ENCODE data around the gene PACRG.

Gene PACRG

GRCh38 chr6:162690158-162690557 lies 37.6 kb upstream of the PACRG start:
- Histone ChIP-seq H3K36me3 (ENCODE audit: control insufficient read depth, insufficient read depth, low read length) (no peaks in the 10 kb centered on the region), H3K4me3 (ENCODE audit: low read depth, low read length) (no peak overlapping the region), H3K9ac (ENCODE audit: low read length) (no peak overlapping the region), H3K9me3 (ENCODE audit: control insufficient read depth, insufficient read depth, low read depth, low read length) (no peaks in the 10 kb centered on the region), H3K27ac (ENCODE audit: low read depth, low read length) (no peak overlapping the region), H3K4me1 (ENCODE audit: control insufficient read depth, insufficient read depth, low read length) (peaks cover 13% of the 10 kb centered on the region; the same call in 1 of the 2 replicates), H3K27me3 (ENCODE audit: control insufficient read depth, insufficient read depth, low read length) (no peaks in the 10 kb centered on the region)

- H3K27ac ChIP-seq (ENCODE audit: low read depth, low read length), result no peak overlapping the region
- no peak overlapping the region for H3K4me3 ChIP-seq (ENCODE audit: low read depth, low read length)
- H3K4me1 ChIP-seq (ENCODE audit: control insufficient read depth, insufficient read depth, low read length), result no peaks in the 10 kb centered on the region
- no peak overlapping the region for H3K9ac ChIP-seq (ENCODE audit: low read length)
- no peaks in the 10 kb centered on the region for H3K27me3 ChIP-seq (ENCODE audit: control insufficient read depth, insufficient read depth, low read length)
- no peaks in the 10 kb centered on the region for H3K9me3 ChIP-seq (ENCODE audit: control insufficient read depth, insufficient read depth, low read depth, low read length)
- H3K36me3 ChIP-seq (ENCODE audit: control insufficient read depth, insufficient read depth, low read length), result no peaks in the 10 kb centered on the region
Observed at GRCh38 chr6:162697872-162698403, 29.8 kb upstream of the PACRG start.

- no peak overlapping the region for H3K4me3 ChIP-seq (ENCODE audit: low read depth, low read length)
- no peak overlapping the region for H3K9ac ChIP-seq (ENCODE audit: low read length)
- no peaks in the 10 kb centered on the region for H3K27me3 ChIP-seq (ENCODE audit: control insufficient read depth, insufficient read depth, low read length)
- H3K27ac ChIP-seq (ENCODE audit: low read depth, low read length), result no peak overlapping the region
- no peaks in the 10 kb centered on the region for H3K36me3 ChIP-seq (ENCODE audit: control insufficient read depth, insufficient read depth, low read length)
- no peaks in the 10 kb centered on the region for H3K4me1 ChIP-seq (ENCODE audit: control insufficient read depth, insufficient read depth, low read length)
- H3K9me3 ChIP-seq (ENCODE audit: control insufficient read depth, insufficient read depth, low read depth, low read length), result no peaks in the 10 kb centered on the region
Observed at GRCh38 chr6:162698440-162698839, 29.3 kb upstream of the PACRG start.

GRCh38 chr6:162699961-162700360 lies 27.8 kb upstream of the PACRG start:
- Histone ChIP-seq H3K4me3 (ENCODE audit: low read depth, low read length) (no peak overlapping the region), H3K27ac (ENCODE audit: low read depth, low read length) (no peak overlapping the region), H3K9me3 (ENCODE audit: control insufficient read depth, insufficient read depth, low read depth, low read length) (no peaks in the 10 kb centered on the region), H3K4me1 (ENCODE audit: control insufficient read depth, insufficient read depth, low read length) (no peaks in the 10 kb centered on the region), H3K36me3 (ENCODE audit: control insufficient read depth, insufficient read depth, low read length) (no peaks in the 10 kb centered on the region), H3K27me3 (ENCODE audit: control insufficient read depth, insufficient read depth, low read length) (no peaks in the 10 kb centered on the region), H3K9ac (ENCODE audit: low read length) (no peak overlapping the region)

- Histone ChIP-seq H3K4me3 (ENCODE audit: low read depth, low read length) (no peak overlapping the region), H3K36me3 (ENCODE audit: control insufficient read depth, insufficient read depth, low read length) (no peaks in the 10 kb centered on the region), H3K4me1 (ENCODE audit: control insufficient read depth, insufficient read depth, low read length) (no peaks in the 10 kb centered on the region), H3K27ac (ENCODE audit: low read depth, low read length) (no peak overlapping the region), H3K27me3 (ENCODE audit: control insufficient read depth, insufficient read depth, low read length) (no peaks in the 10 kb centered on the region), H3K9ac (ENCODE audit: low read length) (no peak overlapping the region), H3K9me3 (ENCODE audit: control insufficient read depth, insufficient read depth, low read depth, low read length) (no peaks in the 10 kb centered on the region)
Observed at GRCh38 chr6:162700966-162701365, 26.8 kb upstream of the PACRG start.

GRCh38 chr6:162701551-162701950 lies 26.2 kb upstream of the PACRG start:
- Histone ChIP-seq H3K9me3 (ENCODE audit: control insufficient read depth, insufficient read depth, low read depth, low read length) (no peaks in the 10 kb centered on the region), H3K4me1 (ENCODE audit: control insufficient read depth, insufficient read depth, low read length) (no peaks in the 10 kb centered on the region), H3K27me3 (ENCODE audit: control insufficient read depth, insufficient read depth, low read length) (no peaks in the 10 kb centered on the region), H3K4me3 (ENCODE audit: low read depth, low read length) (no peak overlapping the region), H3K36me3 (ENCODE audit: control insufficient read depth, insufficient read depth, low read length) (no peaks in the 10 kb centered on the region), H3K9ac (ENCODE audit: low read length) (no peak overlapping the region), H3K27ac (ENCODE audit: low read depth, low read length) (no peak overlapping the region)

GRCh38 chr6:162702446-162702845 lies 25.3 kb upstream of the PACRG start:
- no peak overlapping the region for H3K4me3 ChIP-seq (ENCODE audit: low read depth, low read length)
- no peaks in the 10 kb centered on the region for H3K36me3 ChIP-seq (ENCODE audit: control insufficient read depth, insufficient read depth, low read length)
- H3K27ac ChIP-seq (ENCODE audit: low read depth, low read length), result no peak overlapping the region
- no peaks in the 10 kb centered on the region for H3K4me1 ChIP-seq (ENCODE audit: control insufficient read depth, insufficient read depth, low read length)
- no peak overlapping the region for H3K9ac ChIP-seq (ENCODE audit: low read length)
- H3K9me3 ChIP-seq (ENCODE audit: control insufficient read depth, insufficient read depth, low read depth, low read length), result no peaks in the 10 kb centered on the region
- H3K27me3 ChIP-seq (ENCODE audit: control insufficient read depth, insufficient read depth, low read length), result no peaks in the 10 kb centered on the region

- Histone ChIP-seq H3K4me3 (ENCODE audit: low read depth, low read length) (no peak overlapping the region), H3K9me3 (ENCODE audit: control insufficient read depth, insufficient read depth, low read depth, low read length) (0 out of 2 replicates have a peak, but pooled peaks cover 6% of the 10 kb centered on the region), H3K27ac (ENCODE audit: low read depth, low read length) (no peak overlapping the region)
Observed at GRCh38 chr6:162704001-162704400, 23.8 kb upstream of the PACRG start.

GRCh38 chr6:162705736-162706135 lies 22.0 kb upstream of the PACRG start:
- Histone ChIP-seq H3K4me1 (ENCODE audit: control insufficient read depth, insufficient read depth, low read length) (no peaks in the 10 kb centered on the region), H3K36me3 (ENCODE audit: control insufficient read depth, insufficient read depth, low read length) (no peaks in the 10 kb centered on the region), H3K9me3 (ENCODE audit: control insufficient read depth, insufficient read depth, low read depth, low read length) (0 out of 2 replicates have a peak, but pooled peaks cover 6% of the 10 kb centered on the region), H3K27ac (ENCODE audit: low read depth, low read length) (no peak overlapping the region), H3K27me3 (ENCODE audit: control insufficient read depth, insufficient read depth, low read length) (no peaks in the 10 kb centered on the region), H3K9ac (ENCODE audit: low read length) (no peak overlapping the region), H3K4me3 (ENCODE audit: low read depth, low read length) (no peak overlapping the region)

More at GRCh38 chr6:162704001-162704400, 23.8 kb upstream of the PACRG start:
- no peaks in the 10 kb centered on the region for H3K36me3 ChIP-seq (ENCODE audit: control insufficient read depth, insufficient read depth, low read length)
- H3K27me3 ChIP-seq (ENCODE audit: control insufficient read depth, insufficient read depth, low read length), result no peaks in the 10 kb centered on the region
- no peak overlapping the region for H3K9ac ChIP-seq (ENCODE audit: low read length)
- H3K4me1 ChIP-seq (ENCODE audit: control insufficient read depth, insufficient read depth, low read length), result no peaks in the 10 kb centered on the region

- Histone ChIP-seq H3K27ac (ENCODE audit: low read depth, low read length) (no peak overlapping the region), H3K9ac (ENCODE audit: low read length) (no peak overlapping the region), H3K4me3 (ENCODE audit: low read depth, low read length) (no peak overlapping the region), H3K4me1 (ENCODE audit: control insufficient read depth, insufficient read depth, low read length) (no peaks in the 10 kb centered on the region), H3K36me3 (ENCODE audit: control insufficient read depth, insufficient read depth, low read length) (no peaks in the 10 kb centered on the region), H3K27me3 (ENCODE audit: control insufficient read depth, insufficient read depth, low read length) (no peaks in the 10 kb centered on the region), H3K9me3 (ENCODE audit: control insufficient read depth, insufficient read depth, low read depth, low read length) (0 out of 2 replicates have a peak, but pooled peaks cover 6% of the 10 kb centered on the region)
Observed at GRCh38 chr6:162706232-162706631, 21.5 kb upstream of the PACRG start.

GRCh38 chr6:162708971-162709370 lies 18.8 kb upstream of the PACRG start:
- no peak overlapping the region for H3K9ac ChIP-seq (ENCODE audit: low read length)
- no peak overlapping the region for H3K27ac ChIP-seq (ENCODE audit: low read depth, low read length)
- H3K4me1 ChIP-seq (ENCODE audit: control insufficient read depth, insufficient read depth, low read length), result peaks cover 3% of the 10 kb centered on the region; the same call in 1 of the 2 replicates
- no peak overlapping the region for H3K4me3 ChIP-seq (ENCODE audit: low read depth, low read length)
- H3K27me3 ChIP-seq (ENCODE audit: control insufficient read depth, insufficient read depth, low read length), result no peaks in the 10 kb centered on the region
- no peaks in the 10 kb centered on the region for H3K36me3 ChIP-seq (ENCODE audit: control insufficient read depth, insufficient read depth, low read length)
- 0 out of 2 replicates have a peak, but pooled peaks cover 6% of the 10 kb centered on the region for H3K9me3 ChIP-seq (ENCODE audit: control insufficient read depth, insufficient read depth, low read depth, low read length)

Measured in HUES6 (cell line).